ENCODE data around the gene PRKN. TPM values are rescaled to one million over a fixed set of nuclear protein-coding genes. Genes with fewer than 3 reads are reported as not detected.
A peak's percentile ranks its signal among the peaks of the same experiment; 100 is the strongest.

Gene PRKN
- total RNA-seq, 2 donors from 2014 or later, result 6.7 to 8.2 TPM

GRCh38 chr6:162211022-162211421, 516.5 kb downstream of the PRKN start:
- WGBS, 2 donors, result 36 to 46% methylated on average over 3 of the region's 3 CpGs
- DNase-seq, result peak in 3 of 4 donors; percentile 21 to 47 (median 25)
- TF ChIP-seq POLR2A (IDR thresholded peaks at IDR 0.05), result no peak
- no peak for TF ChIP-seq CTCF (IDR thresholded peaks at IDR 0.05)

GRCh38 chr6:162203287-162203686, 524.3 kb downstream of the PRKN start:
- H3K4me3 ChIP-seq, result no peak overlapping the region
- ATAC-seq (no peak), DNase-seq (no peak)
- H3K36me3 ChIP-seq (replicated peaks in 1 of 2; ENCODE audit: insufficient read depth in 1 of 2, low read depth in 2 of 2), result no peaks in the 10 kb centered on the region
- 21 to 28% methylated on average over 5 of the region's 5 CpGs for WGBS, 2 donors
- TF ChIP-seq CTCF (IDR thresholded peaks at IDR 0.05) (no peak), POLR2A (IDR thresholded peaks at IDR 0.05) (no peak)
- H3K9me3 ChIP-seq, result no peaks in the 10 kb centered on the region
- intact Hi-C loops (cut with DNase I), result no loop called here
- H3K27me3 ChIP-seq, result no peaks in the 10 kb centered on the region
- no peak overlapping the region for H3K27ac ChIP-seq
- H3K4me1 ChIP-seq, result no peaks in the 10 kb centered on the region

More at GRCh38 chr6:162211022-162211421, 516.5 kb downstream of the PRKN start:
- intact Hi-C loops (cut with DNase I), result no loop called here
- H3K27ac ChIP-seq, result no peak overlapping the region
- H3K9me3 ChIP-seq, result no peaks in the 10 kb centered on the region
- H3K4me1 ChIP-seq, result peaks cover 5% of the 10 kb centered on the region
- H3K4me3 ChIP-seq, result no peak overlapping the region
- H3K36me3 ChIP-seq (replicated peaks in 1 of 2; ENCODE audit: insufficient read depth in 1 of 2, low read depth in 2 of 2), result no peaks in the 10 kb centered on the region
- H3K27me3 ChIP-seq, result no peaks in the 10 kb centered on the region
- ATAC-seq, result no peak

- 79% methylated on average over 9 of the region's 9 CpGs for WGBS, 2 donors
- no peak overlapping the region for H3K4me3 ChIP-seq
- no peaks in the 10 kb centered on the region for H3K9me3 ChIP-seq
- no peak for TF ChIP-seq CTCF (IDR thresholded peaks at IDR 0.05)
- H3K36me3 ChIP-seq (replicated peaks in 1 of 2; ENCODE audit: insufficient read depth in 1 of 2, low read depth in 2 of 2), result no peaks in the 10 kb centered on the region
- ATAC-seq, result no peak
- H3K27ac ChIP-seq, result no peak overlapping the region
- H3K27me3 ChIP-seq, result no peaks in the 10 kb centered on the region
- intact Hi-C loops (cut with DNase I), result no loop called here
- no peaks in the 10 kb centered on the region for H3K4me1 ChIP-seq
- no peak for DNase-seq
Observed at GRCh38 chr6:162200945-162201690, 526.4 kb downstream of the PRKN start.

GRCh38 chr6:162200041-162200440, 527.5 kb downstream of the PRKN start:
- intact Hi-C loops (cut with DNase I), result no loop called here
- no peaks in the 10 kb centered on the region for H3K36me3 ChIP-seq (replicated peaks in 1 of 2; ENCODE audit: insufficient read depth in 1 of 2, low read depth in 2 of 2)
- WGBS, 2 donors, result 84 to 88% methylated on average over 9 of the region's 9 CpGs
- H3K4me1 ChIP-seq, result no peaks in the 10 kb centered on the region
- no peak overlapping the region for H3K27ac ChIP-seq
- ATAC-seq, result no peak
- no peak for TF ChIP-seq POLR2A (IDR thresholded peaks at IDR 0.05)
- no peak for TF ChIP-seq CTCF (IDR thresholded peaks at IDR 0.05)
- no peaks in the 10 kb centered on the region for H3K9me3 ChIP-seq
- no peak for DNase-seq
- H3K27me3 ChIP-seq, result no peaks in the 10 kb centered on the region
- no peak overlapping the region for H3K4me3 ChIP-seq

GRCh38 chr6:162198925-162199324, 528.6 kb downstream of the PRKN start:
- 62% methylated on average over 3 of the region's 3 CpGs for WGBS, 2 donors
- Histone ChIP-seq H3K27me3 (no peaks in the 10 kb centered on the region), H3K27ac (no peak overlapping the region), H3K4me3 (no peak overlapping the region), H3K4me1 (no peaks in the 10 kb centered on the region), H3K9me3 (no peaks in the 10 kb centered on the region), H3K36me3 (replicated peaks in 1 of 2; ENCODE audit: insufficient read depth in 1 of 2, low read depth in 2 of 2) (no peaks in the 10 kb centered on the region)
- ATAC-seq, result no peak
- DNase-seq, result peak in 3 of 4 donors; percentile 17 to 29 (median 22)
- TF ChIP-seq POLR2A (IDR thresholded peaks at IDR 0.05) (no peak), CTCF (IDR thresholded peaks at IDR 0.05) (peak in 4 of 7 experiments; percentile 16 to 34 (median 24))
- intact Hi-C loops (cut with DNase I), result no loop called here
